Inferior parietal cortex (tissue), 1 donor: ENCODE measurements around the gene SLC25A10.
A peak's percentile ranks its signal among the peaks of the same experiment; 100 is the strongest.
"Not testable (repeated sequence)": the region's sequence is repeated elsewhere in the genome, so short reads cannot be mapped to it uniquely, and the experiment has no call there.

ENCODE experiments used
- DNase-seq: peaks from one replicate; pipeline ENCODE4 v3.0.0-alpha.2; 2016; ENCODE audit errors: extremely low spot score

Gene SLC25A10, protein sequence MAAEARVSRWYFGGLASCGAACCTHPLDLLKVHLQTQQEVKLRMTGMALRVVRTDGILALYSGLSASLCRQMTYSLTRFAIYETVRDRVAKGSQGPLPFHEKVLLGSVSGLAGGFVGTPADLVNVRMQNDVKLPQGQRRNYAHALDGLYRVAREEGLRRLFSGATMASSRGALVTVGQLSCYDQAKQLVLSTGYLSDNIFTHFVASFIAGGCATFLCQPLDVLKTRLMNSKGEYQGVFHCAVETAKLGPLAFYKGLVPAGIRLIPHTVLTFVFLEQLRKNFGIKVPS

DNA sequence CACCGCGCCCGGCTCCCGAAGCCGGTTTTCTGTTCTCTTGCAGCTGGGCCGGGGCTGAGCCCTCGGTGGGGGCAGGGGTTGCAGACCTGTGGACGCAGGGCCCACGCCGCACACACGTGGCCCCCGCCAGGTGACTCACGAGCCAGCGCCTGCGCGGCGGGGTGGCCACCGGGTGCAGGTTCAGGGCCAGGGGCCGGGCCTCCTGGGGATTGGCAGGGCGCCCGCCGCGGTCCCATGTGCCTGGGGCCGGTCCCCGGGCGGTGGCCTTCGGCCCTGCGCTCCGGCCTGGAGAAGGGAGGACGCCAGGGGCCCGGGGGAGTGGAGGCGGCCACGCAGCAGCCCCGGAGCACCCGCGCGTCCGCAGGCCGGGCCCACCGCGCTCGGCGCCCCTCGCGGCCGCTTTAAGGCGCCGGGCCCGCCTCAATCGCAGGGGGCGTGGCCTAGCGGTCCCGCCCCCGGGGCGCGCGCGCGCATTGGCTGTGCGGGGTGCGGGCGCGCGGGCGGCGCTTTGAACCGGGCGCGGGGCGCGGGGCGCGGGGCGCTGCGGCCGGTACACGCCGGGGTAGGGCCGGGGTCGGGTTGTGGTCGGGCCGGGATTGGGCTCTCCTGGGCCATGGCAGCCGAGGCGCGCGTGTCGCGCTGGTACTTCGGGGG lies at the start of gene SLC25A10:
SLC25A10 (plus strand) TSS at position 471 of the 654 bp plus-strand sequence; CDS start at position 614, 143 bp downstream.
- DNase-seq: peak; percentile 70

- no peak for DNase-seq
Observed at GRCh38 chr17:81664051-81664470, 48.0 kb upstream of the SLC25A10 start.

GRCh38 chr17:81665205-81666091 lies 46.6 kb upstream of the SLC25A10 start:
- DNase-seq: no peak

DNA sequence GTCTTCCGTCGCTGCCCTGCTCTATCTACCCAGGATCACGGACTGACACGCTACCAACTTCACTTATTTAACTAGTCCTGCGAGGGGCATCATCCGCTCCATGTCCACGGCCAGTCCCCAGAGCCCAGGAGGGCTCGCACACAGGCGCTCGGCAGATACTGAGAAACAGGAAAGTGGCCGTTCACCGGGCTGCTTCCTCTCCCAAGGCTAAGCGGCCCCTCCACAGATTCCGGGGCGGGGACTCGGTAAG lies 46.1 kb upstream of the SLC25A10 start:
- DNase-seq: no peak

- peak; percentile 97 for DNase-seq
Observed at GRCh38 chr17:81666342-81667191, 45.5 kb upstream of the SLC25A10 start, which contains the start of the genes CCDC137 and OXLD1. TSS of gene CCDC137 (plus strand) at chr17:81666737. CDS start at chr17:81666767, 30 bp downstream. TSS of gene OXLD1 (minus strand) at chr17:81666605. CDS start at chr17:81666577, 28 bp downstream.

GRCh38 chr17:81667754-81668153 lies 44.3 kb upstream of the SLC25A10 start:
- DNase-seq: no peak

DNA sequence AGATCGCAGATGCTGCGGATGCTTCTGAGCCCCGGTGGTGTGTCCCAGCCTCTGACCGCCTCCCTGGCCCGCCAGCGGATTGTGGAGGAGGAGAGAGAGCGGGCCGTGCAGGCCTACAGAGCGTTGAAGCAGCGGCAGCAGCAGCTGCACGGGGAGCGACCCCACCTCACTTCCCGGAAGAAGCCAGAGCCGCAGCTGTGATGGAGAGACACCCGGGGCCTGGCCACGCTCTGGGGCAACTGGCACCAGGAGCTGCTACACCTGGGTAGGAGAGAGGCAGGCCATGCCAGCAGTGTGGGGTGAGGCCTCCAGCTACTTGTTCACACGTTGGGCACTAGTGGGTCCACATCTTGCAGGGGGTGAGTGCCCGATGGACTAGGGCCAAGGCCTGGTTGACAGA lies 39.6 kb upstream of the SLC25A10 start:
- no peak for DNase-seq

GRCh38 chr17:81672954-81673353 lies 39.1 kb upstream of the SLC25A10 start:
- no peak for DNase-seq

GRCh38 chr17:81673561-81674258 lies 38.4 kb upstream of the SLC25A10 start:
- DNase-seq: no peak

DNA sequence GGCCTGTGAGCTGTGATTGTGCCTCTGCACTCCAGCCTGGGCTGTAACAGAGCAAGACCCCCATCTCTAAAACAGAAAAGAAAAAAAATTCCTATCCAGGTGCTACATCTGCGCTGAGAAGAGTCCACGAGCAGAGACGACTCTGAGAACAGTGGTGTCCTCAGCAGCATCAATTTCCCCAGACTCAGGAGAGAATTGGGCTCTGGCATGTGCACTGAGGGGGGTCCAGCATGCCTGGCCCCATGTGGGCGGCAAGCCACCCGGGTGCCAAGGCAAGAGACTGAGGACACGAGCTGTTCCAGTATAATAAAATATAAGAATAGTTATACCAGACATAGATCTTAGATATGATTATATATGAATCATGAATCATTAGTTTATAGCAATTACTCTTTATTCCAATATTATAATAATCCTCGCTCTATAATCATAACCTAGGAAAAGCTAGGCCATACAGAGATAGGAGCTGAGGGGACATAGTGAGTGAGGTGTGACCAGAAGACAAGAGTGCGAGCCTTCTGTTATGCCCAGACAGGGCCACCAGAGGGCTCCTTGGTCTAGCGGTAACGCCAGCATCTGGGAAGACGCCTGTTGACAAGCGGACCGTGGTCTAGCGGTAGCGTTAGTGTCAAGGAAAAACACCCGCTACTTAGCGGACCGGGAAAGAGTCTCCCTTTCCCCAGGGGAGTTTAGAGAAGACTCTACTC lies 36.4 kb upstream of the SLC25A10 start:
- DNase-seq: not testable (repeated sequence)

- DNase-seq: no peak
Observed at GRCh38 chr17:81676906-81677305, 35.2 kb upstream of the SLC25A10 start.

- no peak for DNase-seq
Observed at GRCh38 chr17:81680150-81680549, 31.9 kb upstream of the SLC25A10 start.

GRCh38 chr17:81681672-81682071 lies 30.4 kb upstream of the SLC25A10 start:
- DNase-seq: no peak

DNA sequence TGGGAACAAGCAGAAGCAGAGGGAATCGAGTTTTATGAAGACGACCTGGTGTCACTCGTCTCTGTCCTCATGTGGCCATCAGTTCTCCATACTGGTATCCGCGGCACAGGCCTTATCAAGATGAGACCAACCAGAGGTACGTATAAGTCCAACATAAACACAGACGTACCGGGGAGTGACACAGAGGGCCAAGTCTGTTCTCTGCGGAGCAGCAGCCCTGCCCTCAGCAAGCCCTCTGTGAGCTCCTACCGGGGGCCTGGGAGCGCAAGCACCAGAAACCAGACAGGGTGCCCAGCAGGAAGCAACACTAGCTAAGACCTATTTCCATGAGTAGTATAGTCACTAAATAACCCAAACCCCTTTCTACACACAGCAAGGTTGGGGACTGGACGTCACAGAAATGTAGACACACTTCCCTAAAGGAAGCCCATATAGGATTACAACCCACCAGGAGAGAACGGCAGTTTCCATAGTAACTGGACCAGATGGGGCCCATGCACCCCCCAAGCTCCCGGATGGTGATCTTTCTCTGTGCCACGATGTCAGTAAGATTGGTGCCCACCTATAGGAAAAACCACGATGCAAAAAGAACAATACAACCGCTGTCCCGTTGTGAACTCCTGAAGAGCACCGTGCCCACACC lies 29.4 kb upstream of the SLC25A10 start:
- no peak for DNase-seq

GRCh38 chr17:81683208-81683583 lies 28.9 kb upstream of the SLC25A10 start:
- DNase-seq: peak; percentile 20

GRCh38 chr17:81683584-81684441 lies 28.3 kb upstream of the SLC25A10 start, which contains the start of the genes ARL16 and HGS:
TSS of gene ARL16 (minus strand) at chr17:81683797. CDS start at chr17:81683753, 44 bp downstream.
TSS of gene HGS (plus strand) at chr17:81684011. CDS start at chr17:81684067, 56 bp downstream.
- DNase-seq: peak; percentile 100

- DNase-seq: no peak
Observed at GRCh38 chr17:81684442-81684911, 27.6 kb upstream of the SLC25A10 start.

- DNase-seq: no peak
Observed at GRCh38 chr17:81685108-81685507, 27.0 kb upstream of the SLC25A10 start.
